GM12892 (cell line): ENCODE results near the gene ATG16L1.

ENCODE experiments used
- POLR2A ChIP-seq: IDR thresholded peaks from 2 replicates; pipeline ENCODE4 v1.6.1; 2011; ENCODE audit warnings: low read depth, low read length, control low read depth
- POLR2AphosphoS5 ChIP-seq: IDR thresholded peaks from 2 replicates; pipeline ENCODE4 v1.6.1; 2011; ENCODE audit warnings: low read depth, low read length, control low read depth
- TAF1 ChIP-seq: IDR thresholded peaks from 2 replicates; pipeline ENCODE4 v1.6.1; 2011; ENCODE audit warnings: low read depth, mild to moderate bottlenecking, control low read depth, low read length, borderline replicate concordance

DNA sequence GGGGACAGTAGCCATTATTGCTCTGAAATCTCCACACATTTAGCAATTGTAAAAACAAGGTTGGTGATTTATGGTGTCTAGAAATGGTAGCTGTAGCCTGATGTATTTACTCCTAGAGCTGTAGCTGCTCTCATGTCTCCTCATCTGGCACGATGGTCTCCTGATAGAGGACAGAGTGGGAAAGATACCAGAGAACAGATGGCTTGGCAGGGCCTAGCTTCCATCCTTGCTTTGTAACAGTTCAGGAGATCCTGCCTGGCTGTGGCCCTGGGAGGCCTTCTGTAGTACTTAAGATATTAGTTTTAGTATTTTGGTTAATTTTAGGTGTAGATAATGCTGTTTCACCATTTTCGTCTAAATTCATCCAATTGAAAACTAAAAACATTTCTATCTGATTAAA lies 6.7 kb downstream of the ATG16L1 start:
- TF ChIP-seq POLR2AphosphoS5 (no peak), POLR2A (no peak), TAF1 (no peak)
